ENCODE measurements around the gene OR7C1.

The OR7C1 gene

GRCh38 chr19:14763497-14764145 is 71.4 kb downstream of the OR7C1 start:
- DNase-seq = no peak

DNA sequence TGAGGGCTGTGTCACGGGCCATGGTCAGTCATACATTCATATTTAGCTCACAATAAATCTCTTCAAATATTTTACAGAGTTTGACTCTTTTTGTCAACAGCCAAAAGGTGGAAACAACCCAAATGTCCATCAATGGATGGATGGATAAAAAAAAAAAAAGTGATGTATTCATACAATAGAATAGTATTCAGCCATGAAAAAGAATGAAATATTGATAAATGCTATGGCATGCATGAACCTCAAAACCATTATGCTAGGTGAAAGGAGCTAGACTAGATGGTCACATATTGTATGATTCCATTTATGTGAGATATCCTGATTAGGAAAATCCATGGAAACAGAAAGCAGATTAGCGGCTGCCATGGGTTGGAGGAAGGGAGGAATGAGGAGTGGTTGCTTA is 72.9 kb downstream of the OR7C1 start:
- no peak for DNase-seq

GRCh38 chr19:14761607-14762006 is 73.4 kb downstream of the OR7C1 start:
- DNase-seq = no peak

- DNase-seq = no peak
These were observed 76.2 kb downstream of the OR7C1 start for GRCh38 chr19:14758816-14759215.

DNA sequence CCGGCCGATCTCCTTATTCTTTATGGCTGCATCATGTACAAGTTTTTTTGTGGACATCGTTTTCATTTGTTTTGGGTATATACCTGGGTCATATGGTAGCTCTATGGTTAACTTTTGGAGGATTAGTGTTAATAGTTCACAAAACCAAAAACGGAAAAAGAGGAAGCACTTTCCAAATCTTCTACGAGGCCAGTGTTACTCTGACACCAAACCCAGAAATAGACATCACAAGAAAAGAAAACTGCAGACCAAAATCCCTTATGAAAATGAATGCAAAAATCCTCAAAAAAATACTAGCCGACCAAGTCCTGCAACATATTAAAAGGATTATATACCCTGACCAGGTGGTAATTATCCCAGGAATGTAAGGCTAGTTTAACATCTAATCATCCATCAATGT is 86.4 kb downstream of the OR7C1 start:
- no peak for DNase-seq
